HEK293T (cell line): Measurements from ENCODE around the gene SLC35G2.
"Not testable (repeated sequence)": the region's sequence is repeated elsewhere in the genome, so short reads cannot be mapped to it uniquely, and the experiment has no call there.

Experiments used
- ARNT ChIP-seq: fragments of 450-650 bp; IDR thresholded peaks from 2 replicates; pipeline ENCODE4 v1.6.1; 2017; ENCODE audit warnings: mild to moderate bottlenecking
- BHLHE40 ChIP-seq: fragments of 450-650 bp; IDR thresholded peaks from 2 replicates; pipeline ENCODE4 v1.6.1; 2016; ENCODE audit warnings: mild to moderate bottlenecking, moderate library complexity, borderline replicate concordance
- ELF4 ChIP-seq: fragments of 450-650 bp; IDR thresholded peaks from 2 replicates; pipeline ENCODE4 v1.6.1; 2017; ENCODE audit warnings: antibody characterized with exemption
- FOXA1 ChIP-seq: fragments of 450-650 bp; IDR thresholded peaks from 2 replicates; pipeline ENCODE4 v1.6.1; 2016; ENCODE audit warnings: mild to moderate bottlenecking
- FOXK2 ChIP-seq: fragments of 450-650 bp; IDR thresholded peaks from 2 replicates; pipeline ENCODE4 v1.6.1; 2016; ENCODE audit warnings: mild to moderate bottlenecking
- FOXM1 ChIP-seq: fragments of 450-650 bp; IDR thresholded peaks from 2 replicates; pipeline ENCODE4 v1.6.1; 2017; ENCODE audit warnings: mild to moderate bottlenecking, borderline replicate concordance
- HDGF ChIP-seq: fragments of 450-650 bp; IDR thresholded peaks from 2 replicates; pipeline ENCODE4 v1.6.1; 2017; ENCODE audit warnings: antibody characterized with exemption, borderline replicate concordance
- L3MBTL2 ChIP-seq: fragments of 450-650 bp; conservative IDR thresholded peaks from 2 replicates; pipeline ENCODE4 v1.6.1; 2016; ENCODE audit warnings: mild to moderate bottlenecking
- LEF1 ChIP-seq: fragments of 450-650 bp; IDR thresholded peaks from 2 replicates; pipeline ENCODE4 v1.6.1; 2017; ENCODE audit warnings: mild to moderate bottlenecking, borderline replicate concordance
- NFRKB ChIP-seq: fragments of 450-650 bp; IDR thresholded peaks from 2 replicates; pipeline ENCODE4 v1.6.1; 2016; ENCODE audit warnings: mild to moderate bottlenecking, moderate library complexity
- SP1 ChIP-seq: fragments of 450-650 bp; IDR thresholded peaks from 2 replicates; pipeline ENCODE4 v1.6.1; 2017
- SUZ12 ChIP-seq: fragments of 450-650 bp; IDR thresholded peaks from 2 replicates; pipeline ENCODE4 v1.6.1; 2016; ENCODE audit warnings: mild to moderate bottlenecking
- TARDBP ChIP-seq: fragments of 450-650 bp; IDR thresholded peaks from 2 replicates; pipeline ENCODE4 v1.6.1; 2016
- TF ChIP-seq, protein P1 (sequence below): fragments of 450-650 bp; IDR thresholded peaks from 2 replicates; pipeline ENCODE4 v1.6.1; 2016

DNA sequence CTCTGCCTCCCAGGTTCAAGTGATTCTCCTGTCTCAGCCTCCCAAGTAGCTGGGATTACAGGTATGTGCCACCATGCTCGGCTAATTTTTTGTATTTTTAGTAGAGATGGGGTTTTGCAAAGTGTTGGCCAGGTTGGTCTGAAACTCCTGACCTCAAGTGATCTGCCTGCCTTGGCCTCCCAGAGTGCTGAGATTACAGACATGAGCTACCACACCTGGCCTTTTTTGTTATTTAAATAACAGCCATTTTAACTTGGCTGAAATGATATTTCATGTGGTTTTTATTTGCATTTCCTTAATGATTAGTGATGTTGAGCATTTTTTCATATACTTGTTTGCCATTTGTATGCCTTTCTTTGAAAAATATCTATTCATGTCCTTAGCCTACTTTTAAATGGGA, 78.2 kb downstream of the SLC35G2 start:
- TF ChIP-seq FOXK2, BHLHE40, LEF1, FOXM1, SP1, HDGF, SUZ12, ELF4, L3MBTL2, NFRKB, TARDBP, FOXA1, ARNT: not testable (repeated sequence)
- TF ChIP-seq, protein P1, sequence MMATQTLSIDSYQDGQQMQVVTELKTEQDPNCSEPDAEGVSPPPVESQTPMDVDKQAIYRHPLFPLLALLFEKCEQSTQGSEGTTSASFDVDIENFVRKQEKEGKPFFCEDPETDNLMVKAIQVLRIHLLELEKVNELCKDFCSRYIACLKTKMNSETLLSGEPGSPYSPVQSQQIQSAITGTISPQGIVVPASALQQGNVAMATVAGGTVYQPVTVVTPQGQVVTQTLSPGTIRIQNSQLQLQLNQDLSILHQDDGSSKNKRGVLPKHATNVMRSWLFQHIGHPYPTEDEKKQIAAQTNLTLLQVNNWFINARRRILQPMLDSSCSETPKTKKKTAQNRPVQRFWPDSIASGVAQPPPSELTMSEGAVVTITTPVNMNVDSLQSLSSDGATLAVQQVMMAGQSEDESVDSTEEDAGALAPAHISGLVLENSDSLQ: not testable (repeated sequence)
